Chondrocyte (in vitro differentiated cells): ENCODE results near the gene RBM23. TPM values are rescaled to one million over a fixed set of nuclear protein-coding genes. Genes with fewer than 3 reads are reported as not detected.
"Not testable (repeated sequence)": the region's sequence is repeated elsewhere in the genome, so short reads cannot be mapped to it uniquely, and the experiment has no call there.

Experiments used
- DNase-seq: peaks from one replicate; pipeline ENCODE4 v3.0.0; 2021; ENCODE audit warnings: mixed read lengths, low spot score
- H3K27ac Mint-ChIP-seq: one replicate; pipeline ENCODE4 v1.8.0; 2021; ENCODE audit warnings: mild to moderate bottlenecking, moderate library complexity, mixed read lengths; ENCODE audit not compliant: unreplicated experiment
- H3K27me3 Mint-ChIP-seq: 2 replicates; pipeline ENCODE4 v1.8.0; 2021; ENCODE audit warnings: low read depth, mixed read lengths
- H3K36me3 Mint-ChIP-seq: 2 replicates; pipeline ENCODE4 v1.8.0; 2021; ENCODE audit warnings: low read depth, mixed read lengths
- H3K4me1 Mint-ChIP-seq: 2 replicates; pipeline ENCODE4 v1.8.0; 2021; ENCODE audit warnings: low read depth, mild to moderate bottlenecking, mixed read lengths
- H3K4me3 Mint-ChIP-seq: one replicate; pipeline ENCODE4 v1.8.0; 2021; ENCODE audit warnings: mild to moderate bottlenecking, moderate library complexity, mixed read lengths; ENCODE audit not compliant: unreplicated experiment
- H3K9me3 Mint-ChIP-seq: 2 replicates; pipeline ENCODE4 v1.8.0; 2021; ENCODE audit warnings: low read depth, mixed read lengths
- CTCF ChIP-seq: fragments of 200-600 bp; sonication (generic); IDR thresholded peaks from 2 replicates; pipeline ENCODE4 v1.5.0; 2021; ENCODE audit warnings: antibody characterized with exemption, mild to moderate bottlenecking, moderate library complexity
- total RNA-seq: library from RNA; stranded (reverse); gene quantifications from 3 replicates; pipeline ENCODE4 v1.2.1, GENCODE V29; 2021

The RBM23 gene
- total RNA-seq, 1 donor from 2014 or later: 53.1 TPM

GRCh38 chr14:22952418-22952817 lies 33.5 kb upstream of the RBM23 start:
- Mint-ChIP-seq H3K9me3 (no peaks in the 10 kb centered on the region), H3K36me3 (peaks cover 12% of the 10 kb centered on the region), H3K4me3 (no peak overlapping the region), H3K27ac (no peak overlapping the region), H3K4me1 (peaks cover 16% of the 10 kb centered on the region), H3K27me3 (no peaks in the 10 kb centered on the region)
- DNase-seq: no peak
- no peak for TF ChIP-seq CTCF

- H3K9me3 Mint-ChIP-seq, H3K27me3 Mint-ChIP-seq, H3K4me3 Mint-ChIP-seq, H3K27ac Mint-ChIP-seq, DNase-seq: not testable (repeated sequence)
- Mint-ChIP-seq H3K4me1 (peaks cover 16% of the 10 kb centered on the region), H3K36me3 (peaks cover 16% of the 10 kb centered on the region)
These were observed 32.8 kb upstream of the RBM23 start for GRCh38 chr14:22951795-22952194.

GRCh38 chr14:22945642-22946041 lies 26.7 kb upstream of the RBM23 start:
- no peaks in the 10 kb centered on the region for H3K27me3 Mint-ChIP-seq
- no peak for DNase-seq
- H3K4me1 Mint-ChIP-seq: no peaks in the 10 kb centered on the region
- H3K36me3 Mint-ChIP-seq: peaks cover 18% of the 10 kb centered on the region
- no peak for TF ChIP-seq CTCF
- no peak overlapping the region for H3K4me3 Mint-ChIP-seq
- H3K27ac Mint-ChIP-seq: no peak overlapping the region
- H3K9me3 Mint-ChIP-seq: no peaks in the 10 kb centered on the region

- H3K36me3 Mint-ChIP-seq: peaks cover 8% of the 10 kb centered on the region
- no peaks in the 10 kb centered on the region for H3K9me3 Mint-ChIP-seq
- H3K4me1 Mint-ChIP-seq: no peaks in the 10 kb centered on the region
- TF ChIP-seq CTCF: no peak
- no peak for DNase-seq
- H3K27me3 Mint-ChIP-seq: no peaks in the 10 kb centered on the region
- no peak overlapping the region for H3K27ac Mint-ChIP-seq
- no peak overlapping the region for H3K4me3 Mint-ChIP-seq
These were observed 20.7 kb upstream of the RBM23 start for GRCh38 chr14:22939684-22940083.

- no peaks in the 10 kb centered on the region for H3K4me1 Mint-ChIP-seq
- no peaks in the 10 kb centered on the region for H3K27me3 Mint-ChIP-seq
- peaks cover 4% of the 10 kb centered on the region for H3K36me3 Mint-ChIP-seq
- no peaks in the 10 kb centered on the region for H3K9me3 Mint-ChIP-seq
- no peak overlapping the region for H3K27ac Mint-ChIP-seq
- H3K4me3 Mint-ChIP-seq: no peak overlapping the region
- no peak for TF ChIP-seq CTCF
- DNase-seq: no peak
These were observed 16.2 kb upstream of the RBM23 start for GRCh38 chr14:22935156-22935555.

- no peak for TF ChIP-seq CTCF
- Mint-ChIP-seq H3K9me3 (no peaks in the 10 kb centered on the region), H3K36me3 (no peaks in the 10 kb centered on the region), H3K4me1 (peaks cover 3% of the 10 kb centered on the region), H3K4me3 (no peak overlapping the region), H3K27me3 (no peaks in the 10 kb centered on the region), H3K27ac (no peak overlapping the region)
- no peak for DNase-seq
These were observed 13.2 kb upstream of the RBM23 start for GRCh38 chr14:22932146-22932545.
